Endothelial cell of umbilical vein (primary cell): ENCODE data around the gene THOC5.

Experiments used
- EZH2 ChIP-seq: IDR thresholded peaks from 2 replicates; pipeline ENCODE4 v1.6.1; 2012; ENCODE audit warnings: borderline replicate concordance, low read depth, mild to moderate bottlenecking, moderate library complexity, low read length, inconsistent platforms; ENCODE audit not compliant: severe bottlenecking
- JUN ChIP-seq: IDR thresholded peaks from 2 replicates; pipeline ENCODE4 v1.6.1; 2011; ENCODE audit warnings: borderline replicate concordance, low read depth; ENCODE audit not compliant: insufficient read length, insufficient read depth
- MYC ChIP-seq: IDR thresholded peaks from one replicate; pipeline ENCODE4 v1.6.1; 2011; ENCODE audit warnings: mild to moderate bottlenecking, low read depth, low read length
- POLR2A ChIP-seq: IDR thresholded peaks from 2 replicates; pipeline ENCODE4 v1.6.1; 2012; ENCODE audit warnings: low read depth, mild to moderate bottlenecking, control low read depth, low read length
- POLR2AphosphoS5 ChIP-seq: IDR thresholded peaks from 2 replicates; pipeline ENCODE4 v1.6.1; 2012; ENCODE audit warnings: low read depth, mild to moderate bottlenecking, control low read depth, low read length, moderate library complexity; ENCODE audit not compliant: insufficient read depth
- TF ChIP-seq, protein P1 (sequence below), 2 donors: IDR thresholded peaks; 1 replicate in 1 of 2; 2 replicates in 1 of 2; pipeline ENCODE4 v1.5.1; 2011; ENCODE audit warnings: low read length in 2 of 2, mild to moderate bottlenecking in 2 of 2, moderate library complexity in 2 of 2, control low read depth in 1 of 2, inconsistent platforms in 1 of 2, low read depth in 1 of 2; ENCODE audit not compliant: insufficient read depth in 1 of 2; ENCODE audit errors: extremely low read depth in 1 of 2
- TF ChIP-seq, protein P2 (sequence below): IDR thresholded peaks from 2 replicates; pipeline ENCODE4 v1.6.1; 2011; ENCODE audit not compliant: insufficient read depth, insufficient read length

DNA sequence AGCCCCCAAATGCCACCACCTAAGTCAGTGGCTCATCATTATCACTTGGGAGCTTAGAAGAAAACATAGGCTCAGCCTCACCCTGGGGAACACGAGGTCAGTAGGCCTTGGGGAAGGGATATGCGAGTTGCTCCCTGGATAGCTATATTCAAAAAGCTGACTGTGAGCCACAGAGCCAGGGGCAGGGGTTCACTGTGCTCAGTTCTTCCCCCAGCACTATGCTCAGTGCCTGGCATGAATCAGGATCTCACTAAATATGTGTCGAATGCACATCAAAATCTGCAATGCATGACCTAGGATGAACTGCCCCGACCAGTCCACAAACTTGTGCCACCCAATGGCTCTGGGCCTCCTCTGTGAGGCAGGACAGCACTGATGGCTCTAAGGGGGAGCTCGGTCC is 35.1 kb downstream of the THOC5 start:
- TF ChIP-seq, protein P1, sequence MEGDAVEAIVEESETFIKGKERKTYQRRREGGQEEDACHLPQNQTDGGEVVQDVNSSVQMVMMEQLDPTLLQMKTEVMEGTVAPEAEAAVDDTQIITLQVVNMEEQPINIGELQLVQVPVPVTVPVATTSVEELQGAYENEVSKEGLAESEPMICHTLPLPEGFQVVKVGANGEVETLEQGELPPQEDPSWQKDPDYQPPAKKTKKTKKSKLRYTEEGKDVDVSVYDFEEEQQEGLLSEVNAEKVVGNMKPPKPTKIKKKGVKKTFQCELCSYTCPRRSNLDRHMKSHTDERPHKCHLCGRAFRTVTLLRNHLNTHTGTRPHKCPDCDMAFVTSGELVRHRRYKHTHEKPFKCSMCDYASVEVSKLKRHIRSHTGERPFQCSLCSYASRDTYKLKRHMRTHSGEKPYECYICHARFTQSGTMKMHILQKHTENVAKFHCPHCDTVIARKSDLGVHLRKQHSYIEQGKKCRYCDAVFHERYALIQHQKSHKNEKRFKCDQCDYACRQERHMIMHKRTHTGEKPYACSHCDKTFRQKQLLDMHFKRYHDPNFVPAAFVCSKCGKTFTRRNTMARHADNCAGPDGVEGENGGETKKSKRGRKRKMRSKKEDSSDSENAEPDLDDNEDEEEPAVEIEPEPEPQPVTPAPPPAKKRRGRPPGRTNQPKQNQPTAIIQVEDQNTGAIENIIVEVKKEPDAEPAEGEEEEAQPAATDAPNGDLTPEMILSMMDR (IDR thresholded peaks at IDR 0.05; ENCODE audit: extremely low read depth in 1 of 2, insufficient read depth in 1 of 2, low read depth in 1 of 2, low read length in 2 of 2): no peak
- TF ChIP-seq POLR2A (no peak), POLR2AphosphoS5 (no peak), MYC (no peak), JUN (no peak), EZH2 (no peak)
- TF ChIP-seq, protein P2, sequence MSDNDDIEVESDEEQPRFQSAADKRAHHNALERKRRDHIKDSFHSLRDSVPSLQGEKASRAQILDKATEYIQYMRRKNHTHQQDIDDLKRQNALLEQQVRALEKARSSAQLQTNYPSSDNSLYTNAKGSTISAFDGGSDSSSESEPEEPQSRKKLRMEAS: no peak
